Stomach (tissue), 9 donors: ENCODE measurements around the gene NAIF1. TPM values are rescaled to one million over a fixed set of nuclear protein-coding genes. Genes with fewer than 3 reads are reported as not detected.
A peak's percentile ranks its signal among the peaks of the same experiment; 100 is the strongest.

Experiments
- DNase-seq, 2 donors: peaks; one replicate each; pipeline versions ENCODE4 v3.0.0 to v3.0.0-alpha.2; 2013 to 2019
- H3K27ac ChIP-seq, 5 donors: fragments of 200-600 bp in 4 of 5; sonication (generic) in 4 of 5; one replicate each; pipeline ENCODE4 v1.5.1; 2013 to 2019; ENCODE audit warnings: mild to moderate bottlenecking in 1 of 5, moderate library complexity in 1 of 5
- H3K27me3 ChIP-seq, 3 donors: fragments of 200-600 bp; sonication (generic); one replicate each; pipeline ENCODE4 v1.5.1; 2017 to 2019; ENCODE audit warnings: mixed run types in 1 of 3
- H3K36me3 ChIP-seq, 4 donors: fragments of 200-600 bp; sonication (generic); 1 replicate in 3 of 4; 2 replicates in 1 of 4; pipeline ENCODE4 v1.5.1; 2016 to 2019
- H3K4me1 ChIP-seq, 4 donors: fragments of 200-600 bp; sonication (generic); one replicate each; pipeline ENCODE4 v1.5.1; 2016 to 2019
- H3K4me3 ChIP-seq, 4 donors: fragments of 200-600 bp; sonication (generic) in 3 of 4; one replicate each; pipeline ENCODE4 v1.5.1; 2016 to 2019; ENCODE audit warnings: mild to moderate bottlenecking in 1 of 4
- H3K9me3 ChIP-seq, 4 donors: fragments of 200-600 bp; sonication (generic); one replicate each; pipeline ENCODE4 v1.5.1; 2016 to 2019
- CTCF ChIP-seq, 7 experiments: fragments of 450-650 bp in 4 of 7; fragments of 200-600 bp in 3 of 7; sonication (generic) in 3 of 7; IDR thresholded peaks; one replicate each; pipeline ENCODE4 v1.5.1; 2016 to 2019; ENCODE audit warnings: antibody characterized with exemption in 7 of 7, control low read depth in 2 of 7, mild to moderate bottlenecking in 1 of 7
- EP300 ChIP-seq: sonication (generic); formaldehyde crosslinking; IDR thresholded peaks from one replicate; pipeline ENCODE4 v1.6.1; 2017; ENCODE audit warnings: antibody characterized with exemption
- POLR2A ChIP-seq, 4 donors: fragments of 450-650 bp; IDR thresholded peaks; one replicate each; pipeline ENCODE4 v1.6.1; 2016; ENCODE audit warnings: antibody characterized with exemption in 4 of 4, control low read depth in 2 of 4, mild to moderate bottlenecking in 1 of 4, moderate library complexity in 1 of 4
- POLR2AphosphoS5 ChIP-seq, 3 donors: sonication (generic); formaldehyde crosslinking; IDR thresholded peaks; one replicate each; pipeline ENCODE4 v1.6.1; 2016; ENCODE audit warnings: antibody characterized with exemption in 3 of 3
- WGBS, 5 donors: extraction: QIAGEN DNeasy Blood & Tissue Kit in 3 of 5; methylation state at CpG; one replicate each; pipeline versions ENCODE4 v1.1.5 to v1.1.7; 2013 to 2018; 5-methylcytosine and 5-hydroxymethylcytosine counted together
- intact Hi-C: fragments of 100-400 bp; cut with DNase I; formaldehyde crosslinking; loops from one replicate; pipeline ENCODE4 v1.15.1; 2023; ENCODE audit warnings: low total_unique reads
- polyA plus RNA-seq, 3 donors: library from polyadenylated mRNA; stranded (reverse); fragments of 200-250 nt; gene quantifications; one replicate each; pipeline ENCODE4 v1.2.3, GENCODE V29; 2013
- total RNA-seq, 5 donors: library from RNA; depleted of rRNA; stranded (reverse); fragments of >200 nt; gene quantifications; one replicate each; pipeline versions ENCODE4 v1.1.0 to v1.2.3, GENCODE V29; 2014 to 2016
- donor health status: healthy with polysubstance abuse.
- donor health status: Bipolar disorder and iron deficiency.
- donor health status: healthy.

Gene NAIF1
- total and polyA plus RNA-seq, 8 donors: 1.8 to 40.3 (median 7.8) TPM

DNA sequence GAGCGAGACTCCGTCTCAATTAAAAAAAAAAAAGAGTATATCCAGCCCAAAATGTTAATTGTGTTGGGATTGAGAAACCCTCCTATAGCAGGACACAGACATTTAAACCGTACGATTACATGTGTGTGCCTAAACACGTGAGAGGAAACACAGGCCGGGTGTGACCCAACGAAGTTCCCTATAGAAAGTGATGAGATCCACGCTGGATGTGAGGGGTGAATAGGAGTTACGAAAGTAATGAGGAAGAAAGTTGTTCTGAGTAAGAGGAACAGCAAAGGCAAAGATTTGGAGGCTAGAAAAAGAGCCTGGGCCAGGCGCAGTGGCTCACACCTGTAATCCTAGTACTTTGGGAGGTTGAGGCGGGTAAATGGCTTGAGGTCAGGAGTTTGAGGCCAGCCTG, 13.6 kb downstream of the NAIF1 start:
- H3K4me1 ChIP-seq: peaks cover 23 to 49% (median 40%) of the 10 kb centered on the region in 4 donors
- no peaks in the 10 kb centered on the region for H3K27me3 ChIP-seq
- DNase-seq: no peak
- intact Hi-C loops: no loop called here
- no peaks in the 10 kb centered on the region for H3K9me3 ChIP-seq
- no peaks in the 10 kb centered on the region for H3K36me3 ChIP-seq
- no peak overlapping the region for H3K4me3 ChIP-seq
- WGBS, 5 donors: 81 to 93% (median 91%) methylated on average over 11 of the region's 11 CpGs
- no peak for TF ChIP-seq CTCF (IDR thresholded peaks at IDR 0.05)
- no peak for TF ChIP-seq POLR2AphosphoS5 (IDR thresholded peaks at IDR 0.05)
- TF ChIP-seq EP300: no peak
- no peak for TF ChIP-seq POLR2A (IDR thresholded peaks at IDR 0.05)
- H3K27ac ChIP-seq: peak overlapping the region in 3 of 5 donors; percentile 62 to 89 (median 88)

- WGBS, 5 donors: 77 to 86% (median 83%) methylated on average over 14 to 15 of the region's 15 CpGs
- no peaks in the 10 kb centered on the region for H3K36me3 ChIP-seq
- intact Hi-C loops: no loop called here
- no peak overlapping the region for H3K27ac ChIP-seq
- H3K27me3 ChIP-seq: no peaks in the 10 kb centered on the region
- TF ChIP-seq EP300: no peak
- no peak for TF ChIP-seq POLR2A (IDR thresholded peaks at IDR 0.05)
- TF ChIP-seq POLR2AphosphoS5 (IDR thresholded peaks at IDR 0.05): no peak
- TF ChIP-seq CTCF (IDR thresholded peaks at IDR 0.05): no peak
- H3K4me3 ChIP-seq: no peak overlapping the region
- DNase-seq: peak; percentile 50 to 62
- no peaks in the 10 kb centered on the region for H3K9me3 ChIP-seq
- peaks cover 18 to 38% (median 28%) of the 10 kb centered on the region in 4 donors for H3K4me1 ChIP-seq
Observed at GRCh38 chr9:128051932-128052709, 15.0 kb downstream of the NAIF1 start.

- Histone ChIP-seq H3K27ac (no peak overlapping the region), H3K4me1 (peaks cover 0 to 15% (median 9%) of the 10 kb centered on the region in 4 donors), H3K36me3 (no peaks in the 10 kb centered on the region), H3K27me3 (no peaks in the 10 kb centered on the region), H3K4me3 (no peak overlapping the region), H3K9me3 (no peaks in the 10 kb centered on the region)
- DNase-seq: no peak
- intact Hi-C loops: no loop called here
- TF ChIP-seq POLR2AphosphoS5 (IDR thresholded peaks at IDR 0.05) (no peak), CTCF (IDR thresholded peaks at IDR 0.05) (no peak), EP300 (no peak), POLR2A (IDR thresholded peaks at IDR 0.05) (no peak)
- WGBS, 5 donors: 38 to 59% (median 51%) methylated on average over 3 of the region's 3 CpGs
Observed at GRCh38 chr9:128049843-128050242, 17.3 kb downstream of the NAIF1 start.

- intact Hi-C loops: no loop called here
- TF ChIP-seq POLR2A (IDR thresholded peaks at IDR 0.05) (no peak), CTCF (IDR thresholded peaks at IDR 0.05) (no peak), EP300 (no peak), POLR2AphosphoS5 (IDR thresholded peaks at IDR 0.05) (no peak)
- DNase-seq: no peak
- Histone ChIP-seq H3K4me3 (no peak overlapping the region), H3K36me3 (no peaks in the 10 kb centered on the region), H3K9me3 (no peaks in the 10 kb centered on the region), H3K27me3 (no peaks in the 10 kb centered on the region), H3K27ac (no peak overlapping the region), H3K4me1 (peaks cover 0 to 7% (median 6%) of the 10 kb centered on the region in 4 donors)
Observed at GRCh38 chr9:128048663-128049062, 18.5 kb downstream of the NAIF1 start.
